SK-N-MC (cell line): Measurements from ENCODE around the gene PVRIG.
"Not testable (repeated sequence)": the region's sequence is repeated elsewhere in the genome, so short reads cannot be mapped to it uniquely, and the experiment has no call there.

Source experiments
- EZH2 ChIP-seq: fragments of 200-600 bp; sonication (generic); IDR thresholded peaks from one replicate; pipeline ENCODE4 v1.6.1; 2017; ENCODE audit warnings: antibody characterized with exemption
- POLR2AphosphoS5 ChIP-seq: IDR thresholded peaks from 2 replicates; pipeline ENCODE4 v1.6.1; 2012; ENCODE audit warnings: mild to moderate bottlenecking, low read depth, low read length, borderline replicate concordance

- TF ChIP-seq POLR2AphosphoS5, EZH2: not testable (repeated sequence)
These were observed 23.6 kb downstream of the PVRIG start for GRCh38 chr7:100243385-100243784.
